Spleen (tissue), 11 donors: ENCODE results near the gene CNDP1. TPM values are rescaled to one million over a fixed set of nuclear protein-coding genes. Genes with fewer than 3 reads are reported as not detected.

Experiments used
- DNase-seq: peaks from one replicate; pipeline ENCODE4 v3.0.0-alpha.2; 2020
- H3K27ac ChIP-seq, 8 donors: fragments of 200-600 bp; sonication (generic) in 7 of 8; 1 replicate in 4 of 8; 2 replicates in 4 of 8; pipeline versions ENCODE4 v1.5.0 to v1.8.0; 2016 to 2021; ENCODE audit warnings: inconsistent platforms in 4 of 8, mild to moderate bottlenecking in 4 of 8, moderate library complexity in 1 of 8
- H3K27me3 ChIP-seq, 7 donors: fragments of 200-600 bp; sonication (generic) in 6 of 7; replicated peaks in 1 of 7; 1 replicate in 4 of 7; 2 replicates in 3 of 7; pipeline versions ENCODE4 v1.5.0 to v1.8.0; 2016 to 2021; ENCODE audit warnings: inconsistent platforms in 3 of 7, mild to moderate bottlenecking in 1 of 7
- H3K36me3 ChIP-seq, 6 donors: fragments of 200-600 bp; sonication (generic) in 5 of 6; 1 replicate in 4 of 6; 2 replicates in 2 of 6; pipeline versions ENCODE4 v1.5.0 to v1.8.0; 2016 to 2021; ENCODE audit warnings: inconsistent platforms in 2 of 6
- H3K4me1 ChIP-seq, 6 donors: fragments of 200-600 bp; sonication (generic) in 5 of 6; 1 replicate in 3 of 6; 2 replicates in 3 of 6; pipeline versions ENCODE4 v1.5.0 to v1.8.0; 2016 to 2021; ENCODE audit warnings: inconsistent platforms in 3 of 6
- H3K4me3 ChIP-seq, 8 donors: fragments of 200-600 bp; sonication (generic) in 7 of 8; 1 replicate in 4 of 8; 2 replicates in 4 of 8; pipeline versions ENCODE4 v1.5.0 to v1.8.0; 2016 to 2021; ENCODE audit warnings: inconsistent platforms in 4 of 8, mild to moderate bottlenecking in 4 of 8, moderate library complexity in 2 of 8
- H3K9me3 ChIP-seq, 8 donors: fragments of 200-600 bp; sonication (generic) in 7 of 8; 1 replicate in 4 of 8; 2 replicates in 4 of 8; pipeline versions ENCODE4 v1.5.0 to v1.8.0; 2016 to 2021; ENCODE audit warnings: inconsistent platforms in 4 of 8
- POLR2A ChIP-seq, 3 donors: fragments of 450-650 bp; IDR thresholded peaks; one replicate each; pipeline ENCODE4 v1.5.1; 2017; ENCODE audit warnings: antibody characterized with exemption in 3 of 3, mild to moderate bottlenecking in 1 of 3
- POLR2AphosphoS5 ChIP-seq, 3 donors: sonication (generic); formaldehyde crosslinking; IDR thresholded peaks; one replicate each; pipeline ENCODE4 v1.5.1; 2017; ENCODE audit warnings: antibody characterized with exemption in 3 of 3
- WGBS, 5 donors: extraction: QIAGEN DNeasy Blood & Tissue Kit in 3 of 5; methylation state at CpG; one replicate each; pipeline versions ENCODE4 v1.1.5 to v1.1.7; 2013 to 2018; 5-methylcytosine and 5-hydroxymethylcytosine counted together
- intact Hi-C: fragments of 100-400 bp; cut with DNase I; formaldehyde crosslinking; loops from one replicate; pipeline ENCODE4 v1.15.0; 2023; ENCODE audit warnings: low total_unique reads
- polyA plus RNA-seq, 3 donors: library from polyadenylated mRNA; stranded (reverse); fragments of 200-250 nt; gene quantifications; one replicate each; pipeline ENCODE4 v1.2.1, GENCODE V29; 2013
- total RNA-seq, 7 donors: library from RNA; depleted of rRNA in 3 of 7; stranded (reverse); fragments of >200 nt in 3 of 7; fragmentation: NEBNext Ultra II Directional in 4 of 7; extraction: Animal tissue kit (Norgen Biotek cat#: 25700) in 4 of 7; gene quantifications; one replicate each; pipeline versions ENCODE4 v1.1.0 to v1.2.1, GENCODE V29; 2016 to 2021
- TF ChIP-seq, protein P1 (sequence below), 11 experiments: fragments of 200-600 bp in 7 of 11; fragments of 450-650 bp in 4 of 11; sonication (generic) in 4 of 11; IDR thresholded peaks in 8 of 11; conservative IDR thresholded peaks in 3 of 11; 1 replicate in 7 of 11; 2 replicates in 4 of 11; pipeline versions ENCODE4 v1.4.0 to v1.8.0; 2016 to 2021; ENCODE audit warnings: antibody characterized with exemption in 11 of 11, inconsistent platforms in 4 of 11, mild to moderate bottlenecking in 1 of 11
- donor health status: healthy with polysubstance abuse.
- donor health status: DM: no; HTN: no; CAD: no; lungs with moderate emphysema.
- donor health status: DM: no; HTN: no; CAD: no.
- donor health status: Bipolar disorder and iron deficiency.
- donor health status: healthy.
- donor health status: DM: no; HTN: no; CAD: no.
- donor health status: DM: yes; HTN: yes; CAD: no.

CNDP1 gene
- total and polyA plus RNA-seq, 10 donors: 0.03 to 0.59 (median 0.18) TPM; not detected in 2

DNA sequence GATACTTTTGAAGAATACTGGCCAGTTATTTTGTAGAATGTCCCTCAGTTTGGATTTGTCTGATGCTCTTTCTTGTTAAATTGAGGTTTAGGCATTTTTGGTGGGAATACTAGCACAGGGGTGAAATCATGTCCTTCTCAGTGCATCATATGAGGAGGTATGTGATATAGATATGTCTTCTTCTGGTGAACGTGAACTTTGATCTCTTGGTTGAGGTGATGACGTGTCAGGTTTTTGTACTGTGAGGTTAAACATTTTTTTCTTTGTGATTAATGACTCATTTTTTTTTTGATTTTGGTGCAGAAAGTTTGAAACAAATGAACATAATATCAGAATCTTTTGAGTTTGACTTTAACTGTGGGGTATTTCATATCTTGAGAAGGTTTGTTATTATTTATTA, 74.4 kb downstream of the CNDP1 start:
- no peak for DNase-seq
- intact Hi-C loops: no loop called here

DNA sequence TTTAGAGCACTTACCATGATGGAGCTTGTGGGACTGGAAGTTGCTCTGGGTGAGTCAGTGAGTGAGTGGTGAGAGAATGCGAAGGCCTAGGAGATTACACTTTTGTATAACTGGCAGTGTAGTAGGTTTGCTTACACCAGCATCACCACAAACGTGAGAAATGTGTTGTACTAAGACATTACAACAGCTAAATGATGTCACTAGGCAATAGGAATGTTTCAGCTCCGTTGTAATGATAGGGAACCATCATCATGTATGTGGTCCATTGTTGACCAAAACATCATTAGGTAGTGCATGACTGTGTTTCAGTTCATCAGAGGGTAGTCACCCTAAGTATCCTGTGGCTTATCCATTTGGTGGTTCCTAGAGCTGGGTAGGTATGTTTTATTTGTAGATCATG, 75.2 kb downstream of the CNDP1 start:
- TF ChIP-seq, protein P1, sequence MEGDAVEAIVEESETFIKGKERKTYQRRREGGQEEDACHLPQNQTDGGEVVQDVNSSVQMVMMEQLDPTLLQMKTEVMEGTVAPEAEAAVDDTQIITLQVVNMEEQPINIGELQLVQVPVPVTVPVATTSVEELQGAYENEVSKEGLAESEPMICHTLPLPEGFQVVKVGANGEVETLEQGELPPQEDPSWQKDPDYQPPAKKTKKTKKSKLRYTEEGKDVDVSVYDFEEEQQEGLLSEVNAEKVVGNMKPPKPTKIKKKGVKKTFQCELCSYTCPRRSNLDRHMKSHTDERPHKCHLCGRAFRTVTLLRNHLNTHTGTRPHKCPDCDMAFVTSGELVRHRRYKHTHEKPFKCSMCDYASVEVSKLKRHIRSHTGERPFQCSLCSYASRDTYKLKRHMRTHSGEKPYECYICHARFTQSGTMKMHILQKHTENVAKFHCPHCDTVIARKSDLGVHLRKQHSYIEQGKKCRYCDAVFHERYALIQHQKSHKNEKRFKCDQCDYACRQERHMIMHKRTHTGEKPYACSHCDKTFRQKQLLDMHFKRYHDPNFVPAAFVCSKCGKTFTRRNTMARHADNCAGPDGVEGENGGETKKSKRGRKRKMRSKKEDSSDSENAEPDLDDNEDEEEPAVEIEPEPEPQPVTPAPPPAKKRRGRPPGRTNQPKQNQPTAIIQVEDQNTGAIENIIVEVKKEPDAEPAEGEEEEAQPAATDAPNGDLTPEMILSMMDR (IDR thresholded peaks at IDR 0.05 in 8 of 11, conservative IDR thresholded peaks at IDR 0.05 in 3 of 11): no peak
- TF ChIP-seq POLR2A (IDR thresholded peaks at IDR 0.05): no peak
- TF ChIP-seq POLR2AphosphoS5 (IDR thresholded peaks at IDR 0.05): no peak
- intact Hi-C loops: no loop called here
- no peak overlapping the region for H3K4me3 ChIP-seq
- no peaks in the 10 kb centered on the region for H3K27me3 ChIP-seq
- H3K27ac ChIP-seq: no peak overlapping the region
- DNase-seq: no peak
- H3K36me3 ChIP-seq: no peaks in the 10 kb centered on the region
- peaks cover 0 to 4% (median under 1%) of the 10 kb centered on the region in 8 donors for H3K9me3 ChIP-seq
- peaks cover 0 to 39% (median under 1%) of the 10 kb centered on the region in 6 donors for H3K4me1 ChIP-seq
- WGBS, 5 donors: 69 to 90% (median 82%) methylated on average over 3 of the region's 3 CpGs

More for the DNA sequence above, 74.4 kb downstream of the CNDP1 start:
- Histone ChIP-seq H3K27me3 (no peaks in the 10 kb centered on the region), H3K27ac (no peak overlapping the region), H3K4me1 (peaks cover 0 to 38% (median 2%) of the 10 kb centered on the region in 6 donors), H3K9me3 (no peaks in the 10 kb centered on the region), H3K36me3 (no peaks in the 10 kb centered on the region), H3K4me3 (no peak overlapping the region)
- WGBS, 5 donors: 93 to 96% (median 95%) methylated on average over 2 of the region's 2 CpGs
- TF ChIP-seq POLR2AphosphoS5 (IDR thresholded peaks at IDR 0.05) (no peak), POLR2A (IDR thresholded peaks at IDR 0.05) (no peak)
- TF ChIP-seq, protein P1 (IDR thresholded peaks at IDR 0.05 in 8 of 11, conservative IDR thresholded peaks at IDR 0.05 in 3 of 11): no peak

DNA sequence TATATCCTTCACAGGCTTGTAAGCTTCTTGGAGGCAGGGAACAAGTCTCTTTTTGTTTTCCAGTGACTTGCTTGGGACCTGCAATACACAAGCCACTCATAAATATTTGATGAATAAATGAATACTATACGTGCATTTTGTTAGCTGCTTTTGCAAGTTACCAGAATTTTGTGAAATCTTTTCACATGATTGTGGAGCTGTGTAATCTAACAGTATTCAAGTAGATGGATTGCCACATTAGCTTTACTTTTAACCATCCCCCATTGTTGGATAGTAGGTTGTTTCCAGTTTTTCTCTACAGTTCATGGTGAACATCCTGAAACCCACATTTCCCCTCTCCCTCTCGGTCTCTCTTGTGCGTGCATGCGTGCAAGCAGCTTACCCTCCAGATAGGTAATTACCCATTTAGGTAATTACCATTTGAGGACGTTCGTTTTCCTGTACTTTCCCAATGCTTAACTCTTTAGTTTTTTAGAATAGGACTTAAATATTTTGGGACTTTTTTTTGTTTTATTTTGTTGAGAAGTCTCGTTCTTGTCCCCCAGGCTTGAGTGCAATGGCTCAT, 75.8 kb downstream of the CNDP1 start:
- no peak for TF ChIP-seq POLR2A (IDR thresholded peaks at IDR 0.05)
- TF ChIP-seq POLR2AphosphoS5 (IDR thresholded peaks at IDR 0.05): no peak
- TF ChIP-seq, protein P1 (IDR thresholded peaks at IDR 0.05 in 8 of 11, conservative IDR thresholded peaks at IDR 0.05 in 3 of 11): no peak
- no peak for DNase-seq
- WGBS, 5 donors: 60 to 84% (median 74%) methylated on average over 7 of the region's 7 CpGs
- Histone ChIP-seq H3K9me3 (peaks cover 0 to 10% (median 6%) of the 10 kb centered on the region in 8 donors), H3K36me3 (peaks cover 0 to 4% (median 0%) of the 10 kb centered on the region in 6 donors), H3K4me1 (peaks cover 0 to 39% (median 0%) of the 10 kb centered on the region in 6 donors), H3K27me3 (no peaks in the 10 kb centered on the region), H3K27ac (no peak overlapping the region), H3K4me3 (no peak overlapping the region)
- intact Hi-C loops: no loop called here

DNA sequence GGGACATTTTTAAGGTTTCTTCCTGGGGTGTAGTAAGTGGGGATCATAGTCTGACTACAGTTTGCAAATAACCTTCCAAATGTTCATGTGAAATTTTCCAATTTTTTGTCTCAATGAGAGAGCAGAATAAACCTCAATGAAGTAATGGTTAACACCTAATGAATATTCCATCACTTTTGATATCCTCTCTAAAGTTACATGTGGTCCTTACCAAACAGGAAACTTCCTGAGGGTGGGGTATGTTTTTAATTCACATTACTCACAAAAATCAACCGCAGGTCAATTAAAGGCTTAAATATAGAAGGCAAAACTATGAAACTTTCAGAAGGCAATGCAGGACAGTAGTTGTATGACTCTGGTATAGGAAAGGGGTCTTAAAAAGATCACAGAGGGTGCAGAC, 76.6 kb downstream of the CNDP1 start:
- peaks cover 0 to 12% (median 7%) of the 10 kb centered on the region in 8 donors for H3K9me3 ChIP-seq

More for the DNA sequence above, 76.6 kb downstream of the CNDP1 start:
- intact Hi-C loops: no loop called here
- 64 to 86% (median 71%) methylated on average over 1 of the region's 1 CpG for WGBS, 5 donors
- H3K36me3 ChIP-seq: peaks cover 0 to 5% (median 0%) of the 10 kb centered on the region in 6 donors
- no peak overlapping the region for H3K27ac ChIP-seq
- TF ChIP-seq, protein P1 (IDR thresholded peaks at IDR 0.05 in 8 of 11, conservative IDR thresholded peaks at IDR 0.05 in 3 of 11): no peak
- TF ChIP-seq POLR2A (IDR thresholded peaks at IDR 0.05): no peak
- TF ChIP-seq POLR2AphosphoS5 (IDR thresholded peaks at IDR 0.05): no peak
- H3K27me3 ChIP-seq: no peaks in the 10 kb centered on the region
- peaks cover 0 to 39% (median 0%) of the 10 kb centered on the region in 6 donors for H3K4me1 ChIP-seq
- no peak overlapping the region for H3K4me3 ChIP-seq
- DNase-seq: no peak
